D721Med (cell line): ENCODE results near the gene MYCBP2.

Experiments used
- DNase-seq: peaks from one replicate; pipeline ENCODE4 v3.0.0; 2011; ENCODE audit warnings: low spot score; ENCODE audit not compliant: insufficient read length
- FAIRE-seq: peaks from 2 replicates; lab custom pipeline; 2011; peaks lifted over from hg19 to GRCh38; lab: Jason Lieb, UNC
- CTCF ChIP-seq: IDR thresholded peaks from 2 replicates; pipeline ENCODE4 v1.5.1; 2012; ENCODE audit warnings: mild to moderate bottlenecking, control low read depth; ENCODE audit not compliant: insufficient read depth; ENCODE audit errors: missing control alignments

Gene MYCBP2

DNA sequence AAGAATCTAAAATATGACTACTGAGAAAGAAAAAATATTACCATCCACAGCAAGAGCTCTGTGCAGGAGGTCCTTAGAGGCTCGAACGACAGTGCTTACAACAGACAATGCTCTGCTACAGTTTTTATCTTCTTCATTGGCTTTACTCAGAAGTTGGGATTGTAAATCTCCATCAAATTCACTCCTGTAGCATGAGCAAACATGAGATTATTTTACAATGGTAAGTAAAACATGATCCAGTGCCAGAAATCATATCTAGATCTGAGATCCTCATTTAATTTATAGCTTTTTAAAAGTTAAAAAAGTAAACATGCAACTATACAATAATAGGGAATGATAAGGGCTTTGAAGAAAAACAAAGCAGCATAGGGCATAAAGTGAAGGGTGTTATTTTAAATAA, 155.4 kb downstream of the MYCBP2 start:
- DNase-seq (no peak), FAIRE-seq (no peak)
- TF ChIP-seq CTCF: no peak

GRCh38 chr13:77168237-77168636, 158.7 kb downstream of the MYCBP2 start:
- DNase-seq: no peak
- TF ChIP-seq CTCF: no peak
- FAIRE-seq: no peak

GRCh38 chr13:77150651-77151050, 176.2 kb downstream of the MYCBP2 start:
- DNase-seq: no peak
- FAIRE-seq: no peak
- TF ChIP-seq CTCF: no peak

GRCh38 chr13:77143431-77143830, 183.5 kb downstream of the MYCBP2 start:
- FAIRE-seq: no peak
- DNase-seq: no peak
- TF ChIP-seq CTCF: no peak

- FAIRE-seq (no peak), DNase-seq (no peak)
- TF ChIP-seq CTCF: no peak
These were observed 187.6 kb downstream of the MYCBP2 start for GRCh38 chr13:77139306-77139705.

DNA sequence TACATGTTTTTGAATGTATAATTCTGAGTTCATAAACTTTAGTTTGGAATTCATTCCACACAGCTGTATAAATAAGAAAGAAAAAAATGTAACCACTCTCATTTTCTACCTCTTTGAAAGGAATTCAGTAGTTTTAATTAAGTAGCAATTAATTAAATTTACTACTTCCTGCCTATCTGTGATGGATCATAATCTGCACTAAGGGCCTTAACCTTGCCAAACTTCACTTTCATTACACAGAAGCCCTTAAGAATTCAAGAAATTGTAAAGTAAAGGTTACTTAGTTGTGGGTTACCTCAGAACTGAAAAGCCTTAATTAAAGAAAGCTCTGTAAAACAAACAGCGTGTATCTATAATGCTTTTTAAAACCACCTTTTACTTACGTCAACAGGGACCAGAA, 188.1 kb downstream of the MYCBP2 start:
- no peak for TF ChIP-seq CTCF
- DNase-seq (no peak), FAIRE-seq (no peak)

DNA sequence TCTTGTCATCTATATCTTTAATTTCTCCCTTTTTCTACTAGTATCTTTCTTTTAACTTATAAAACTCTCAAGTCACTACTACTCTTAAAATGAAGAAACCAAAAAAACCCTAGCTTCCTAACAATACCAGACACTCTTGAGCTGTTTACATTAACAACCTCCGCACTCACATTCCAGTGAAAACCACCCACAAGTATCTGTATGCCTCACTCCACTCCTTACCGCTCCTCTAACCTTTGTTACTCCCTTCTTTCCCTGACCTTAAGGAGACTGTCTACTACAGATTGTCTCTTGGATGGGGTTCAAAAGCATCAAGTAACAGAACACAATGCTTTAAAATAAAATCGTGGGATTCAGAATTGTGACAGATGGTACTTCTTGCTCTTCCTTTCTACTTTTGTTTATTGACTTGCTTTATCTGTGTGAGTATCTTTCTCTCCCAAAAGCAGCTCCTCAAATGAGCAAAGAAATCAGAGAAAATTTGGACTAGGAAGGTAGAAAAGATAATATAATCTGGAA, 189.9 kb downstream of the MYCBP2 start:
- no peak for TF ChIP-seq CTCF
- DNase-seq (no peak), FAIRE-seq (no peak)
